Adrenal gland (tissue), 12 donors: Measurements from ENCODE around the gene SULT2A1. TPM values are rescaled to one million over a fixed set of nuclear protein-coding genes. Genes with fewer than 3 reads are reported as not detected.

ENCODE experiments used
- DNase-seq, 7 donors: peaks; one replicate each; pipeline ENCODE4 v3.0.0-alpha.2; 2019 to 2020
- H3K27ac ChIP-seq, 5 donors: fragments of 200-600 bp; sonication (generic) in 4 of 5; 1 replicate in 3 of 5; 2 replicates in 2 of 5; pipeline versions ENCODE4 v1.5.1 to v1.8.0; 2016 to 2020; ENCODE audit warnings: mild to moderate bottlenecking in 1 of 5
- H3K27me3 ChIP-seq: fragments of 200-600 bp; 2 replicates; pipeline ENCODE4 v1.8.0; 2021
- H3K36me3 ChIP-seq, 2 donors: fragments of 200-600 bp; replicated peaks in 1 of 2; 1 replicate in 1 of 2; 2 replicates in 1 of 2; pipeline versions ENCODE4 v1.5.1 to v1.8.0; 2018 to 2022
- H3K4me1 ChIP-seq, 2 donors: fragments of 200-600 bp; replicated peaks in 1 of 2; 1 replicate in 1 of 2; 2 replicates in 1 of 2; pipeline versions ENCODE4 v1.5.1 to v1.8.0; 2018 to 2021
- H3K4me3 ChIP-seq, 4 donors: fragments of 200-600 bp; sonication (generic) in 3 of 4; one replicate each; pipeline ENCODE4 v1.5.1; 2016 to 2018
- H3K9me3 ChIP-seq, 3 donors: fragments of 200-600 bp; sonication (generic) in 1 of 3; replicated peaks in 1 of 3; 1 replicate in 2 of 3; 2 replicates in 1 of 3; pipeline versions ENCODE4 v1.5.1 to v1.8.0; 2016 to 2021
- POLR2A ChIP-seq, 2 donors: fragments of 450-650 bp; IDR thresholded peaks; one replicate each; pipeline ENCODE4 v1.6.1; 2017; ENCODE audit warnings: antibody characterized with exemption in 2 of 2, mild to moderate bottlenecking in 2 of 2, moderate library complexity in 1 of 2
- WGBS, 4 donors: extraction: QIAGEN DNeasy Blood & Tissue Kit in 2 of 4; methylation state at CpG; one replicate each; pipeline versions ENCODE4 v1.1.5 to v1.1.7; 2013 to 2017; 5-methylcytosine and 5-hydroxymethylcytosine counted together
- intact Hi-C, 2 donors: fragments of 100-400 bp; cut with DNase I; formaldehyde crosslinking; loops; one replicate each; pipeline versions ENCODE4 v1.14.1 to v1.15.0; 2022 to 2023
- polyA plus RNA-seq, 3 donors: library from polyadenylated mRNA; stranded (reverse); fragments of 200-250 nt in 2 of 3; fragments of 350-450 nt in 1 of 3; fragmentation: Illumina TruSeq in 1 of 3; extraction: RNeasy Lipid Tissue Mini Kit (QIAGEN cat#74804) in 1 of 3; gene quantifications; one replicate each; pipeline ENCODE4 v1.2.3, GENCODE V29; 2013 to 2014
- total RNA-seq, 9 donors: library from RNA; depleted of rRNA in 4 of 9; stranded (reverse); fragments of >200 nt in 4 of 9; fragments of 120-200 nt in 1 of 9; fragmentation: NEBNext Ultra II Directional in 1 of 9; extraction: Animal tissue kit (Norgen Biotek cat#: 25700) in 1 of 9; gene quantifications; one replicate each; pipeline versions ENCODE4 v1.1.0 to v1.2.4, GENCODE V29; 2013 to 2023
- TF ChIP-seq, protein P1 (sequence below), 6 experiments: fragments of 450-650 bp in 4 of 6; fragments of 200-600 bp in 2 of 6; sonication (generic) in 1 of 6; IDR thresholded peaks; 1 replicate in 5 of 6; 2 replicates in 1 of 6; pipeline versions ENCODE4 v1.5.1 to v1.8.0; 2016 to 2021; ENCODE audit warnings: antibody characterized with exemption in 6 of 6, mild to moderate bottlenecking in 2 of 6, moderate library complexity in 1 of 6
- donor health status: healthy with polysubstance abuse.
- donor health status: Bipolar disorder and iron deficiency.
- donor health status: DM: yes; HTN: yes; CAD: no.
- donor health status: DM: no; HTN: no; CAD: no.
- donor health status: DM: no; HTN: no; CAD: no.
- donor health status: DM: yes; HTN: yes; CAD: no.

Gene SULT2A1
- total and polyA plus RNA-seq, 12 donors, result 124 to 5,138 (median 228) TPM

DNA sequence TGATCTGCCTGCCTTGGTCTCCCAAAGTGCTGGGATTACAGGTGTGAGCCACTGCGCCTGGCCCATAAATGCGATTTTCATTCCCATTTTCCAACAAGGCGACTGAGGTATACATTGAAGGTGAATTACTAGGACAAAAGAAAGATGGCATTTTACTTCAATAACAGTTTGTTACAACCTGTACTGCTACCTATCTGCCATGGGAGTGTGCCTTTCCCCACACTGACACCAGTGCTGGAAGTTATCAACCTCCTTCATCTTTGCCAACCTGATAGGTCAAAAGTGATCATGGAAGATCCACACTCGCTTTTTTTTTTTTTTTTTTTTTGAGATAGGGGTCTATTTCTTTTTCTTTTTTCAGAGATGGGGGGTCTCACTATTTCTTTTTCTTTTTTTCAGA lies 53.4 kb downstream of the SULT2A1 start:
- no peak for DNase-seq
- WGBS, 4 donors, result 76 to 87% (median 81%) methylated on average over 4 of the region's 4 CpGs
- intact Hi-C loops, result no loop called here

GRCh38 chr19:47826800-47827199 lies 59.3 kb downstream of the SULT2A1 start:
- Histone ChIP-seq H3K4me3 (no peak overlapping the region), H3K27ac (no peak overlapping the region), H3K9me3 (no peaks in the 10 kb centered on the region), H3K4me1 (no peaks in the 10 kb centered on the region), H3K27me3 (no peaks in the 10 kb centered on the region), H3K36me3 (no peaks in the 10 kb centered on the region)
- WGBS, 4 donors, result 80 to 97% (median 89%) methylated on average over 6 of the region's 6 CpGs
- DNase-seq, result no peak
- intact Hi-C loops, result no loop called here
- TF ChIP-seq, protein P1, sequence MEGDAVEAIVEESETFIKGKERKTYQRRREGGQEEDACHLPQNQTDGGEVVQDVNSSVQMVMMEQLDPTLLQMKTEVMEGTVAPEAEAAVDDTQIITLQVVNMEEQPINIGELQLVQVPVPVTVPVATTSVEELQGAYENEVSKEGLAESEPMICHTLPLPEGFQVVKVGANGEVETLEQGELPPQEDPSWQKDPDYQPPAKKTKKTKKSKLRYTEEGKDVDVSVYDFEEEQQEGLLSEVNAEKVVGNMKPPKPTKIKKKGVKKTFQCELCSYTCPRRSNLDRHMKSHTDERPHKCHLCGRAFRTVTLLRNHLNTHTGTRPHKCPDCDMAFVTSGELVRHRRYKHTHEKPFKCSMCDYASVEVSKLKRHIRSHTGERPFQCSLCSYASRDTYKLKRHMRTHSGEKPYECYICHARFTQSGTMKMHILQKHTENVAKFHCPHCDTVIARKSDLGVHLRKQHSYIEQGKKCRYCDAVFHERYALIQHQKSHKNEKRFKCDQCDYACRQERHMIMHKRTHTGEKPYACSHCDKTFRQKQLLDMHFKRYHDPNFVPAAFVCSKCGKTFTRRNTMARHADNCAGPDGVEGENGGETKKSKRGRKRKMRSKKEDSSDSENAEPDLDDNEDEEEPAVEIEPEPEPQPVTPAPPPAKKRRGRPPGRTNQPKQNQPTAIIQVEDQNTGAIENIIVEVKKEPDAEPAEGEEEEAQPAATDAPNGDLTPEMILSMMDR (IDR thresholded peaks at IDR 0.05), result no peak
- no peak for TF ChIP-seq POLR2A (IDR thresholded peaks at IDR 0.05)

More for the DNA sequence above, 53.4 kb downstream of the SULT2A1 start:
- no peaks in the 10 kb centered on the region for H3K36me3 ChIP-seq
- H3K27me3 ChIP-seq, result no peaks in the 10 kb centered on the region
- H3K9me3 ChIP-seq, result no peaks in the 10 kb centered on the region
- H3K4me1 ChIP-seq, result no peaks in the 10 kb centered on the region
- no peak overlapping the region for H3K4me3 ChIP-seq
- TF ChIP-seq, protein P1 (IDR thresholded peaks at IDR 0.05), result no peak
- TF ChIP-seq POLR2A (IDR thresholded peaks at IDR 0.05), result no peak
- no peak overlapping the region for H3K27ac ChIP-seq

DNA sequence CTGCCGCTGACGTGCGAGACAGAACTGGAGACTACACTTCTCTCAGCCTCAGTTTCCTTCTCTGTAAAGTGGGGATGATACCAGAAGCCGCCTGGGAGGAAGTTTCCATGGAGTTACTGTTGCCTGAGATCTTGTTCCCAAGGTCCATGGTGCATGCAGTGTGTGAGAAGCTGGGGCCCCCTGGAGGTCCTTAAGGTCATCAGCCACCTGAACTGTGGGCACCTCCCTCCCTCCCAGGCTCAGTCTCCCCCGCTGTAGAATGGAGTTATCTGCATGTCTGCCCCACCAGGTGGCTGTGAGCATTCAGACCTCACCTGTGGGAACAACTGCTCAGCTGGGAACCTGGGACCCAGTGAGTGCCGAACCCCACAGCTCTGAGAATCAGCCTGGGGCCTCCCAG lies 61.7 kb downstream of the SULT2A1 start:
- WGBS, 4 donors, result 78 to 92% (median 86%) methylated on average over 5 to 6 of the region's 6 CpGs

DNA sequence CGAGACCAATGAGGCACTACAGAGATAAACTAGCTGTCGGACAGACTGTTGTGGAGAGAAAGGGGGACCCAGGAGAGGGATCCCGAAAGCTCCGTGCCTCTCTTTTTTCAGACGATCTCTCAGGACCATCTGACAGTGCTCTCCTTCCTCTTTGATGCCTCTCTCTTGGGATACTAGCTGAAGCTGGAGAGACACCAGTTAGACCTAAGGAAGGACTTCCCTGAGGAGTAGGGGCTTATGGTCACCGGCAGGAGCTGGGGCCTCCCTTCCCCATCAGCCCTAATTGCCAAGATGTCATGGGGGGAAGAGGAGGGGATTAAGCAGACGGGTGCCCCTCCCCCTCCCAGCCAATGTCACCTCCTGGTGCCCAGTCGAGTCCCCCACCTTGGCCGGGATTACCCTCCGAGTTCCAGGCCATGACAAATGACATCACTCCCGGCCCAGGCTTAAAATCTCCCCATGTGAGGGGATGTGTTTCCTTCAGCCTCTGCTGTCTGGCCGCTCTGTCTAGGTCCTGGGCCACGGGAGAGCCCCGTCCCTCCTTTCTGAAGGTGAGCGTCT lies 64.6 kb downstream of the SULT2A1 start, which contains the start of gene CRX:
Gene CRX, plus strand, starts transcription at position 478 of the 561 bp plus-strand sequence. CDS start 12,507 bp downstream, outside the sequence.
- intact Hi-C loops, result no loop called here
- H3K27me3 ChIP-seq, result no peaks in the 10 kb centered on the region
- H3K4me1 ChIP-seq, result no peaks in the 10 kb centered on the region
- no peaks in the 10 kb centered on the region for H3K36me3 ChIP-seq
- WGBS, 4 donors, result 46 to 67% (median 51%) methylated on average over 10 to 15 of the region's 15 CpGs
- TF ChIP-seq, protein P1 (IDR thresholded peaks at IDR 0.05), result no peak
- no peak for TF ChIP-seq POLR2A (IDR thresholded peaks at IDR 0.05)
- no peaks in the 10 kb centered on the region for H3K9me3 ChIP-seq
- H3K27ac ChIP-seq, result no peak within 1 kb of the TSS
- no peak within 1 kb of the TSS for H3K4me3 ChIP-seq
- DNase-seq, result no peak

More for the DNA sequence above, 61.7 kb downstream of the SULT2A1 start:
- Histone ChIP-seq H3K36me3 (no peaks in the 10 kb centered on the region), H3K9me3 (no peaks in the 10 kb centered on the region), H3K27me3 (no peaks in the 10 kb centered on the region), H3K4me1 (no peaks in the 10 kb centered on the region), H3K27ac (no peak overlapping the region), H3K4me3 (no peak overlapping the region)
- intact Hi-C loops, result no loop called here
- no peak for TF ChIP-seq POLR2A (IDR thresholded peaks at IDR 0.05)
- TF ChIP-seq, protein P1 (IDR thresholded peaks at IDR 0.05), result no peak
- no peak for DNase-seq

Other genes starting within 250 kb of the SULT2A1 start
- 100 to 1,000 TPM in 6 of 9 donors, 10 to 100 TPM in 2, 1 to 10 TPM in 1; 5.8 to 170 (median 120) TPM for gene EHD2, start 172.9 kb downstream of the SULT2A1 start, total RNA-seq
- 100 to 1,000 TPM in 1 of 3 donors, 10 to 100 TPM in 2; 34.1 to 101 (median 73.4) TPM for gene EHD2, start 172.9 kb downstream of the SULT2A1 start, polyA plus RNA-seq
- gene NOP53, start 140.8 kb downstream of the SULT2A1 start, total RNA-seq, result 100 to 1,000 TPM; 118 to 420 (median 310) TPM
- gene NOP53, start 140.8 kb downstream of the SULT2A1 start, polyA plus RNA-seq, result 100 to 1,000 TPM; 119 to 375 (median 359) TPM
- gene SELENOW, start 107.6 kb downstream of the SULT2A1 start, total RNA-seq, result 100 to 1,000 TPM; 102 to 479 (median 163) TPM
- 100 to 1,000 TPM; 106 to 325 (median 260) TPM for gene SELENOW, start 107.6 kb downstream of the SULT2A1 start, polyA plus RNA-seq
- not detected for gene TPRX1, start 81.8 kb downstream of the SULT2A1 start, total RNA-seq
- not detected for gene TPRX1, start 81.8 kb downstream of the SULT2A1 start, polyA plus RNA-seq
- not detected for gene CRX, start 64.4 kb downstream of the SULT2A1 start, total RNA-seq
- gene CRX, start 64.4 kb downstream of the SULT2A1 start, polyA plus RNA-seq, result under 1 TPM in 1 of 3 donors, not detected in 2; 0.32 TPM
- not detected for gene TPRX2, start 27.1 kb downstream of the SULT2A1 start, total RNA-seq
- not detected for gene TPRX2, start 27.1 kb downstream of the SULT2A1 start, polyA plus RNA-seq
- not detected for gene BSPH1, start 105.9 kb upstream of the SULT2A1 start, total RNA-seq
- not detected for gene BSPH1, start 105.9 kb upstream of the SULT2A1 start, polyA plus RNA-seq
- gene ELSPBP1, start 108.3 kb upstream of the SULT2A1 start, total RNA-seq, result 1 to 10 TPM in 1 of 9 donors, under 1 TPM in 1, not detected in 7; 0.11 to 4.3 TPM
- not detected for gene ELSPBP1, start 108.3 kb upstream of the SULT2A1 start, polyA plus RNA-seq
- not detected for gene CABP5, start 157.8 kb upstream of the SULT2A1 start, total RNA-seq
- not detected for gene CABP5, start 157.8 kb upstream of the SULT2A1 start, polyA plus RNA-seq
- gene PLA2G4C, start 224.5 kb upstream of the SULT2A1 start, total RNA-seq, result 100 to 1,000 TPM in 1 of 9 donors, 10 to 100 TPM in 8; 18.6 to 122 (median 51.6) TPM
- gene PLA2G4C, start 224.5 kb upstream of the SULT2A1 start, polyA plus RNA-seq, result 100 to 1,000 TPM in 1 of 3 donors, 10 to 100 TPM in 2; 26.7 to 123 (median 83.6) TPM